GM18907 (cell line): ENCODE results near the gene OLFM3.

ENCODE experiments used
- ATAC-seq: cut with Tn5 transposase; IDR thresholded peaks from one replicate; pipeline ENCODE4 v1.9.1; 2021; ENCODE audit warnings: mild to moderate bottlenecking, moderate library complexity; ENCODE audit not compliant: unreplicated experiment

OLFM3 gene

GRCh38 chr1:101953623-101954022 lies 43.1 kb downstream of the OLFM3 start:
- no peak for ATAC-seq

GRCh38 chr1:101945884-101946283 lies 50.8 kb downstream of the OLFM3 start:
- ATAC-seq, result no peak

- no peak for ATAC-seq
Observed at GRCh38 chr1:101943237-101943636, 53.5 kb downstream of the OLFM3 start.

- no peak for ATAC-seq
Observed at GRCh38 chr1:101942516-101943193, 54.1 kb downstream of the OLFM3 start.

- no peak for ATAC-seq
Observed at GRCh38 chr1:101938681-101939080, 58.0 kb downstream of the OLFM3 start.

- ATAC-seq, result no peak
Observed at GRCh38 chr1:101929343-101929742, 67.4 kb downstream of the OLFM3 start.

- no peak for ATAC-seq
Observed at GRCh38 chr1:101928829-101929228, 67.9 kb downstream of the OLFM3 start.

GRCh38 chr1:101924700-101925099 lies 72.0 kb downstream of the OLFM3 start:
- no peak for ATAC-seq

GRCh38 chr1:101920577-101920976 lies 76.1 kb downstream of the OLFM3 start:
- no peak for ATAC-seq

- no peak for ATAC-seq
Observed at GRCh38 chr1:101918277-101918676, 78.4 kb downstream of the OLFM3 start.

- ATAC-seq, result no peak
Observed at GRCh38 chr1:101915597-101915996, 81.1 kb downstream of the OLFM3 start.

GRCh38 chr1:101914473-101915242 lies 82.1 kb downstream of the OLFM3 start:
- no peak for ATAC-seq

- no peak for ATAC-seq
Observed at GRCh38 chr1:101911894-101912293, 84.8 kb downstream of the OLFM3 start.

- ATAC-seq, result no peak
Observed at GRCh38 chr1:101908980-101909379, 87.7 kb downstream of the OLFM3 start.

GRCh38 chr1:101907264-101907663 lies 89.5 kb downstream of the OLFM3 start:
- no peak for ATAC-seq

- ATAC-seq, result no peak
Observed at GRCh38 chr1:101905283-101905835, 91.4 kb downstream of the OLFM3 start.

- ATAC-seq, result no peak
Observed at GRCh38 chr1:101902199-101902598, 94.5 kb downstream of the OLFM3 start.

GRCh38 chr1:101898137-101898536 lies 98.6 kb downstream of the OLFM3 start:
- ATAC-seq, result no peak

GRCh38 chr1:101884621-101885020 lies 112.1 kb downstream of the OLFM3 start:
- ATAC-seq, result no peak

- ATAC-seq, result no peak
Observed at GRCh38 chr1:101875891-101876290, 120.8 kb downstream of the OLFM3 start.

GRCh38 chr1:101873672-101874071 lies 123.1 kb downstream of the OLFM3 start:
- ATAC-seq, result no peak

- no peak for ATAC-seq
Observed at GRCh38 chr1:101859941-101860340, 136.8 kb downstream of the OLFM3 start.
